GM23248 (cell line): Measurements from ENCODE around the gene DHX32. TPM values are rescaled to one million over a fixed set of nuclear protein-coding genes. Genes with fewer than 3 reads are reported as not detected.

Source experiments
- DNase-seq: peaks from one replicate; pipeline ENCODE4 v3.0.0-alpha.2; 2015
- H2AFZ ChIP-seq: fragments of 200-600 bp; sonication (generic); 2 replicates; pipeline ENCODE4 v1.6.1; 2016; ENCODE audit warnings: antibody characterized with exemption
- H3F3A ChIP-seq: fragments of 200-600 bp; sonication (generic); 2 replicates; pipeline ENCODE4 v1.6.1; 2016; ENCODE audit warnings: mild to moderate bottlenecking, antibody characterized with exemption, mixed run types; ENCODE audit not compliant: insufficient read depth
- H3K27ac ChIP-seq: fragments of 200-600 bp; sonication (generic); 2 replicates; pipeline ENCODE4 v1.5.1; 2016; ENCODE audit warnings: mild to moderate bottlenecking
- H3K27me3 ChIP-seq: fragments of 200-600 bp; sonication (generic); replicated peaks from 2 replicates; pipeline ENCODE4 v1.6.1; 2016; ENCODE audit warnings: mild to moderate bottlenecking; ENCODE audit not compliant: insufficient read depth
- H3K36me3 ChIP-seq: fragments of 200-600 bp; sonication (generic); 2 replicates; pipeline ENCODE4 v1.6.1; 2016; ENCODE audit warnings: low read depth, mild to moderate bottlenecking
- H3K4me1 ChIP-seq: fragments of 200-600 bp; sonication (generic); 2 replicates; pipeline ENCODE4 v1.6.1; 2016; ENCODE audit warnings: mild to moderate bottlenecking; ENCODE audit not compliant: insufficient read depth
- H3K4me2 ChIP-seq: fragments of 200-600 bp; sonication (generic); one replicate; pipeline ENCODE4 v1.6.1; 2016; ENCODE audit warnings: mild to moderate bottlenecking; ENCODE audit not compliant: unreplicated experiment
- H3K4me3 ChIP-seq: fragments of 200-600 bp; sonication (generic); 2 replicates; pipeline ENCODE4 v1.5.1; 2016; ENCODE audit warnings: mild to moderate bottlenecking
- H3K79me2 ChIP-seq: fragments of 200-600 bp; sonication (generic); 2 replicates; pipeline ENCODE4 v1.6.1; 2016; ENCODE audit warnings: mild to moderate bottlenecking; ENCODE audit not compliant: insufficient read depth
- H3K9ac ChIP-seq: fragments of 200-600 bp; sonication (generic); 2 replicates; pipeline ENCODE4 v1.6.1; 2016; ENCODE audit warnings: mild to moderate bottlenecking
- H3K9me2 ChIP-seq: fragments of 200-600 bp; sonication (generic); 2 replicates; pipeline ENCODE4 v1.6.1; 2016; ENCODE audit warnings: mixed run types, mild to moderate bottlenecking, moderate library complexity; ENCODE audit not compliant: insufficient read depth
- H3K9me3 ChIP-seq: fragments of 200-600 bp; sonication (generic); one replicate; pipeline ENCODE4 v1.6.1; 2017; ENCODE audit warnings: low read depth
- H4K20me1 ChIP-seq: fragments of 200-600 bp; sonication (generic); 2 replicates; pipeline ENCODE4 v1.6.0; 2016; ENCODE audit not compliant: insufficient read depth
- EZH2 ChIP-seq: fragments of 200-600 bp; sonication (generic); IDR thresholded peaks from 2 replicates; pipeline ENCODE4 v1.6.1; 2018; ENCODE audit warnings: antibody characterized with exemption, mild to moderate bottlenecking; ENCODE audit not compliant: insufficient read depth, poor library complexity, severe bottlenecking
- EZH2phosphoT487 ChIP-seq: fragments of 200-600 bp; sonication (generic); IDR thresholded peaks from 2 replicates; pipeline ENCODE4 v1.6.1; 2018; ENCODE audit warnings: antibody characterized with exemption, moderate library complexity, mild to moderate bottlenecking, low read depth; ENCODE audit not compliant: insufficient read depth
- WGBS, 2 experiments: methylation state at CpG; one replicate each; pipeline ENCODE4 v1.1.6; 2015 to 2017; ENCODE audit warnings: low lambda C conversion rate in 2 of 2, low coverage in 1 of 2; ENCODE audit errors: missing lambda C conversion rate in 2 of 2; 5-methylcytosine and 5-hydroxymethylcytosine counted together
- in situ Hi-C: fragments of 300-500 bp; cut with MboI; formaldehyde crosslinking; loops from 2 replicates; pipeline ENCODE4 v1.15.0; 2020
- polyA plus RNA-seq: library from polyadenylated mRNA; unstranded; fragments of >200 nt; fragmentation: Nextera tagmentation; extraction: Ambion mirVana; gene quantifications from 2 replicates; pipeline ENCODE4 v1.2.1, GENCODE V29; 2016
- total RNA-seq: library from RNA; depleted of rRNA; stranded (reverse); fragments of >200 nt; shearing (Covaris generic); gene quantifications from 2 replicates; pipeline ENCODE4 v1.2.3, GENCODE V29; 2014

Gene DHX32
- total and polyA plus RNA-seq, 2 experiments from 2014 or later, result 34.4 to 49.6 TPM

- Histone ChIP-seq H3K4me1 (no peaks in the 10 kb centered on the region), H3K79me2 (no peaks in the 10 kb centered on the region), H3K9me3 (no peaks in the 10 kb centered on the region), H2AFZ (no peak overlapping the region), H3K4me2 (no peak overlapping the region), H3K27ac (no peak overlapping the region), H3K36me3 (peaks cover 21% of the 10 kb centered on the region), H3K9me2 (no peaks in the 10 kb centered on the region), H3K4me3 (no peak overlapping the region), H3K27me3 (no peaks in the 10 kb centered on the region), H3K9ac (no peak overlapping the region), H4K20me1 (no peaks in the 10 kb centered on the region), H3F3A (peaks cover 9% of the 10 kb centered on the region; the same call in 1 of the 2 replicates)
- 92% methylated on average over 9 of the region's 9 CpGs for WGBS, 2 experiments
- no peak for DNase-seq
- no peak for TF ChIP-seq EZH2
- no peak for TF ChIP-seq EZH2phosphoT487
- in situ Hi-C loops, result no loop called here
Measured at GRCh38 chr10:125843603-125844329, 37.3 kb downstream of the DHX32 start.

- Histone ChIP-seq H3K36me3 (peaks cover 41% of the 10 kb centered on the region), H3K79me2 (no peaks in the 10 kb centered on the region), H3K4me2 (no peak overlapping the region), H2AFZ (no peak overlapping the region), H3F3A (peaks cover 22% of the 10 kb centered on the region), H3K9me3 (no peaks in the 10 kb centered on the region), H3K4me3 (no peak overlapping the region), H4K20me1 (no peaks in the 10 kb centered on the region), H3K27me3 (no peaks in the 10 kb centered on the region), H3K9ac (no peak overlapping the region), H3K27ac (no peak overlapping the region), H3K9me2 (no peaks in the 10 kb centered on the region), H3K4me1 (no peaks in the 10 kb centered on the region)
- no peak for TF ChIP-seq EZH2phosphoT487
- no peak for TF ChIP-seq EZH2
- in situ Hi-C loops, result no loop called here
- WGBS, 2 experiments, result 95 to 97% methylated on average over 3 of the region's 3 CpGs
- DNase-seq, result no peak
Measured at GRCh38 chr10:125840955-125841354, 40.1 kb downstream of the DHX32 start.

GRCh38 chr10:125840406-125840805 is 40.7 kb downstream of the DHX32 start:
- WGBS, 2 experiments, result 92% methylated on average over 9 of the region's 9 CpGs
- Histone ChIP-seq H3K36me3 (peaks cover 45% of the 10 kb centered on the region), H3K27ac (no peak overlapping the region)

GRCh38 chr10:125838802-125839575 is 42.1 kb downstream of the DHX32 start:
- H3K4me1 ChIP-seq, result no peaks in the 10 kb centered on the region
- no peak overlapping the region for H2AFZ ChIP-seq
- H3K9me3 ChIP-seq, result no peaks in the 10 kb centered on the region
- no peak overlapping the region for H3K9ac ChIP-seq
- no peaks in the 10 kb centered on the region for H4K20me1 ChIP-seq
- in situ Hi-C loops, result no loop called here
- H3F3A ChIP-seq, result peaks cover 26% of the 10 kb centered on the region
- no peaks in the 10 kb centered on the region for H3K27me3 ChIP-seq
- no peak overlapping the region for H3K4me3 ChIP-seq
- no peak overlapping the region for H3K27ac ChIP-seq
- no peak for TF ChIP-seq EZH2phosphoT487
- no peak for TF ChIP-seq EZH2
- 86 to 88% methylated on average over 9 of the region's 9 CpGs for WGBS, 2 experiments
- H3K9me2 ChIP-seq, result no peaks in the 10 kb centered on the region
- no peak overlapping the region for H3K4me2 ChIP-seq
- H3K36me3 ChIP-seq, result peaks cover 49% of the 10 kb centered on the region
- no peak for DNase-seq
- no peaks in the 10 kb centered on the region for H3K79me2 ChIP-seq

More at GRCh38 chr10:125840406-125840805, 40.7 kb downstream of the DHX32 start:
- H2AFZ ChIP-seq, result no peak overlapping the region
- no peaks in the 10 kb centered on the region for H3K27me3 ChIP-seq
- H3K9ac ChIP-seq, result no peak overlapping the region
- H3K4me1 ChIP-seq, result no peaks in the 10 kb centered on the region
- no peaks in the 10 kb centered on the region for H3K79me2 ChIP-seq
- no peaks in the 10 kb centered on the region for H3K9me3 ChIP-seq
- in situ Hi-C loops, result no loop called here
- H3K4me2 ChIP-seq, result no peak overlapping the region
- no peaks in the 10 kb centered on the region for H3K9me2 ChIP-seq
- no peak overlapping the region for H3K4me3 ChIP-seq
- DNase-seq, result no peak
- TF ChIP-seq EZH2 (no peak), EZH2phosphoT487 (no peak)
- H4K20me1 ChIP-seq, result no peaks in the 10 kb centered on the region
- peaks cover 26% of the 10 kb centered on the region for H3F3A ChIP-seq
